PC-3 (cell line): Measurements from ENCODE around the gene MAN2A2. TPM values are rescaled to one million over a fixed set of nuclear protein-coding genes. Genes with fewer than 3 reads are reported as not detected.

Source experiments
- ATAC-seq: fragments of 200-7000 bp; cut with Tn5 transposase; 2 replicates; pipeline ENCODE4 v1.9.1; 2020; ENCODE audit warnings: mild to moderate bottlenecking, moderate library complexity
- BruUV-seq: library from RNA; stranded (reverse); fragments of 400-500 nt; replicated peaks from 2 replicates; lab custom pipeline; 2021; lab: Mats Ljungman, UMichigan
- CTCF ChIA-PET: fragments of 300-600 bp; sonication (Branson Sonifier 250); formaldehyde crosslinking; loops from one replicate; lab custom pipeline; 2022; ENCODE audit warnings: antibody characterized with exemption; lab: Charles Lee
- POLR2A ChIA-PET: fragments of 300-600 bp; sonication (Branson Sonifier 250); formaldehyde crosslinking; loops from one replicate; lab custom pipeline; 2022; ENCODE audit warnings: antibody characterized with exemption; ENCODE audit not compliant: unreplicated experiment; lab: Charles Lee
- DNase-seq: peaks from one replicate; pipeline ENCODE4 v3.0.0-alpha.2; 2015
- H2AFZ ChIP-seq: fragments of 300-600 bp; sonication (generic); 2 replicates; pipeline ENCODE4 v1.6.0; 2016; ENCODE audit warnings: antibody characterized with exemption, low read length
- H3F3A ChIP-seq: fragments of 300-600 bp; sonication (generic); one replicate; pipeline ENCODE4 v1.6.0; 2017; ENCODE audit warnings: antibody characterized with exemption, low read length, control low read depth, mild to moderate bottlenecking; ENCODE audit not compliant: unreplicated experiment
- H3K27ac ChIP-seq: fragments of 300-600 bp; sonication (generic); 2 replicates; pipeline ENCODE4 v1.5.1; 2016; ENCODE audit warnings: mild to moderate bottlenecking, low read length
- H3K27me3 ChIP-seq: fragments of 300-600 bp; sonication (generic); 2 replicates; pipeline ENCODE4 v1.6.1; 2016; ENCODE audit warnings: low read length, mixed read lengths
- H3K36me3 ChIP-seq: fragments of 300-600 bp; sonication (generic); 2 replicates; pipeline ENCODE4 v1.6.1; 2016; ENCODE audit warnings: low read depth, mixed run types, low read length, mixed read lengths
- H3K4me1 ChIP-seq: fragments of 300-600 bp; sonication (generic); 2 replicates; pipeline ENCODE4 v1.5.1; 2016; ENCODE audit warnings: low read length; ENCODE audit not compliant: insufficient read depth
- H3K4me2 ChIP-seq: fragments of 300-600 bp; sonication (generic); 2 replicates; pipeline ENCODE4 v1.6.0; 2016; ENCODE audit warnings: low read length
- H3K4me3 ChIP-seq: fragments of 300-600 bp; sonication (generic); 2 replicates; pipeline ENCODE4 v1.5.1; 2016; ENCODE audit warnings: mild to moderate bottlenecking, low read length, mixed read lengths
- H3K79me2 ChIP-seq: fragments of 300-600 bp; sonication (generic); 2 replicates; pipeline ENCODE4 v1.6.1; 2017; ENCODE audit warnings: low read length, mixed read lengths
- H3K9ac ChIP-seq: fragments of 300-600 bp; sonication (generic); 2 replicates; pipeline ENCODE4 v1.6.0; 2016; ENCODE audit warnings: mild to moderate bottlenecking, low read length
- H3K9me2 ChIP-seq: fragments of 300-600 bp; sonication (generic); replicated peaks from 2 replicates; pipeline ENCODE4 v1.6.1; 2016; ENCODE audit warnings: mixed run types, low read length, mixed read lengths
- H3K9me3 ChIP-seq: fragments of 300-600 bp; sonication (generic); 2 replicates; pipeline ENCODE4 v1.6.1; 2016; ENCODE audit warnings: low read length, mixed read lengths
- H4K20me1 ChIP-seq: fragments of 300-600 bp; sonication (generic); 2 replicates; pipeline ENCODE4 v1.6.1; 2016; ENCODE audit warnings: low read length, mixed read lengths
- EZH2 ChIP-seq: fragments of 300-600 bp; sonication (generic); IDR thresholded peaks from one replicate; pipeline ENCODE4 v1.6.1; 2017; ENCODE audit warnings: antibody characterized with exemption, mild to moderate bottlenecking, low read length; ENCODE audit not compliant: unreplicated experiment
- EZH2phosphoT487 ChIP-seq: fragments of 300-600 bp; sonication (generic); IDR thresholded peaks from 2 replicates; pipeline ENCODE4 v1.6.1; 2018; ENCODE audit warnings: mild to moderate bottlenecking, antibody characterized with exemption, low read length, borderline replicate concordance
- intact Hi-C: fragments of 100-400 bp; cut with micrococcal nuclease; formaldehyde crosslinking; loops from 2 replicates; pipeline ENCODE4 v1.9.0; 2023
- total RNA-seq: library from RNA; depleted of rRNA; stranded (reverse); fragments of >200 nt; gene quantifications from 2 replicates; pipeline ENCODE4 v1.2.3, GENCODE V29; 2014
- TF ChIP-seq, protein P1 (sequence below): fragments of 300-600 bp; sonication (generic); conservative IDR thresholded peaks from 2 replicates; pipeline ENCODE4 v1.5.1; 2017; ENCODE audit warnings: antibody characterized with exemption, low read depth, mild to moderate bottlenecking, low read length

The MAN2A2 gene
- total RNA-seq, 1 experiment from 2014 or later = 19.8 TPM

DNA sequence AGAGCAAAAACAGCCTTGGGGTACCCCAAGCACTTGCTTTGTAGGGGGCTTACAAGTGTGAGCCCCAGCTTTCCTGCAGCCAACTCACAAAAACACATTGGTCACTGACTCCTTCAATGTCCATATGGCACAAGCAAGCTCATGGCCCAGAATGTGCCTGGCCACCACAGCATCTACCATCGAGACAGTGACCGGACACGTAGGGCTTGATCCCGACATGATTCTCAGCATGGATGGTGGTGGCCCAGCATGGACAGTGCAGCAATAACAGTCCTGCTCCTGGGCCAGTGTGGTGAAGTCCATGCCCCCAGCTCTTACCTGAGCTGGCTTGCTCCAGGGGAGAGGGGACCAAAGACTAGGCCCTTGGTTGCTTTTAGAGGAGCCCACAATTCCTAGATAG, 37.9 kb downstream of the MAN2A2 start:
- Histone ChIP-seq H3K4me3 (no peak overlapping the region), H3K27ac (no peak overlapping the region), H3K9me2 (no peaks in the 10 kb centered on the region), H3K79me2 (peaks cover 11% of the 10 kb centered on the region), H3K9me3 (no peaks in the 10 kb centered on the region), H3K4me1 (peaks cover 10% of the 10 kb centered on the region), H3K27me3 (no peaks in the 10 kb centered on the region), H2AFZ (no peak overlapping the region), H3F3A (no peaks in the 10 kb centered on the region), H3K36me3 (peaks cover 26% of the 10 kb centered on the region; the same call in 1 of the 2 replicates), H3K4me2 (no peak overlapping the region), H4K20me1 (no peaks in the 10 kb centered on the region), H3K9ac (no peak overlapping the region)
- BruUV-seq = no TSS peak
- no peak for DNase-seq
- intact Hi-C loops = no loop called here
- ChIA-PET CTCF (no interaction called here), POLR2A (no interaction called here)
- no peak for ATAC-seq
- TF ChIP-seq, protein P1, sequence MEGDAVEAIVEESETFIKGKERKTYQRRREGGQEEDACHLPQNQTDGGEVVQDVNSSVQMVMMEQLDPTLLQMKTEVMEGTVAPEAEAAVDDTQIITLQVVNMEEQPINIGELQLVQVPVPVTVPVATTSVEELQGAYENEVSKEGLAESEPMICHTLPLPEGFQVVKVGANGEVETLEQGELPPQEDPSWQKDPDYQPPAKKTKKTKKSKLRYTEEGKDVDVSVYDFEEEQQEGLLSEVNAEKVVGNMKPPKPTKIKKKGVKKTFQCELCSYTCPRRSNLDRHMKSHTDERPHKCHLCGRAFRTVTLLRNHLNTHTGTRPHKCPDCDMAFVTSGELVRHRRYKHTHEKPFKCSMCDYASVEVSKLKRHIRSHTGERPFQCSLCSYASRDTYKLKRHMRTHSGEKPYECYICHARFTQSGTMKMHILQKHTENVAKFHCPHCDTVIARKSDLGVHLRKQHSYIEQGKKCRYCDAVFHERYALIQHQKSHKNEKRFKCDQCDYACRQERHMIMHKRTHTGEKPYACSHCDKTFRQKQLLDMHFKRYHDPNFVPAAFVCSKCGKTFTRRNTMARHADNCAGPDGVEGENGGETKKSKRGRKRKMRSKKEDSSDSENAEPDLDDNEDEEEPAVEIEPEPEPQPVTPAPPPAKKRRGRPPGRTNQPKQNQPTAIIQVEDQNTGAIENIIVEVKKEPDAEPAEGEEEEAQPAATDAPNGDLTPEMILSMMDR = no peak
- TF ChIP-seq EZH2 (no peak), EZH2phosphoT487 (no peak)

DNA sequence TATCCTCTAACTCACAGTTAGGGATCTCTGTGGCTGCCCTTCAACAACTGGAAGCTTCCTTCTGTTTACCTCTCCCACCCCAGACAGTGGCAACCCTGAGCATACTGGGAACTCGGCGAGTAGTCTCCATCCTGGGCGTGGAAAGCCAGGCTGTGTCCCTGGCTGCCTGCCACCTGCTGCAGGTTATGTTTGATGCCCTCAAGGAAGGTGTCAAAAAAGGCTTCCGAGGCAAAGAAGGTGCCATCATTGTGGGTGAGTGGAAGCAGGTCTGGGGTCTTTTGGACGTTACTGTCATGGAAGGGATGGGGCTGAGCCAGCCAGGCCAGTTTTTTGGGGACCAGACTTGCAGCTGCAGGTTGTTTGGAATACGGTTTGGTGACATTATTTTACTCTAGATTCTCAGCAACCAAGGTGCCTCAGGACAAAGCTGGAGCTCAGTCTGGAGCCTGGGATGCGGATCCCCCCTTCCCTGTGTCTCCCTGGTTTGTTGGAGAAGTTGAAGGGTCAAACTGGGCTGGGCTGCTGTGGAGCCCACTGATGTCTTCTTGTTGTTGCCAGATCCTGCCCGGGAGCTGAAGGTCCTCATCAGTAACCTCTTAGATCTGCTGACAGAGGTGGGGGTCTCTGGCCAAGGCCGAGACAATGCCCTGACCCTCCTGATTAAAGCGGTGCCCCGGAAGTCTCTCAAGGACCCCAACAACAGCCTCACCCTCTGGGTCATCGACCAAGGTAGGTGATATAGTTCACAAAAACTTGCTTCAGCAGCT, 39.4 kb downstream of the MAN2A2 start:
- Histone ChIP-seq H3K79me2 (no peaks in the 10 kb centered on the region), H3K4me2 (no peak overlapping the region), H3K4me3 (no peak overlapping the region), H3K27ac (no peak overlapping the region), H3K4me1 (no peaks in the 10 kb centered on the region), H3K9ac (no peak overlapping the region), H3F3A (no peaks in the 10 kb centered on the region), H3K36me3 (peaks cover 36% of the 10 kb centered on the region), H4K20me1 (no peaks in the 10 kb centered on the region), H3K9me3 (no peaks in the 10 kb centered on the region), H3K9me2 (no peaks in the 10 kb centered on the region), H2AFZ (no peak overlapping the region), H3K27me3 (no peaks in the 10 kb centered on the region)
- intact Hi-C loops = no loop called here
- ChIA-PET CTCF (no interaction called here), POLR2A (no interaction called here)
- TF ChIP-seq EZH2 = no peak
- no TSS peak for BruUV-seq
- ATAC-seq (no peak), DNase-seq (no peak)

DNA sequence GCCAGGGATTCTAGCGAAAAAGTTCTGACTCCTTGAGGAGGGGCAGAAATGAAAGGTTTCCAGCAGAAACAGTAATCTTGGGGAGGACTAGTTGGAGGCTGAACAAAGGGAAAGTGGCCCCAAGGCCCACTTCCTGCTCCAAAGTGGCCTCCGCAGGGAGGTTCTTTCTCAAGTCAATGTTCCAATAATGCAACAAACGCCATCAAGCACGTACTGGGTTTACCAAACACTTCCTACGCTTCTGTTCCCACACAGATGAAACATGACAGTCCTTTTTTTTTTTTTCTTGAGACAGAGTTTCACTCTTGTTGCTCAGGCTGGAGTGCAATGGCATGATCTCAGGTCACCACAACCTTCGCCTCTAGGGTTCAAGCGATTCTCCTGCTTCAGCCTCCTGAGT, 42.0 kb downstream of the MAN2A2 start:
- Histone ChIP-seq H3K9ac (no peak overlapping the region), H3K9me2 (no peaks in the 10 kb centered on the region), H4K20me1 (no peaks in the 10 kb centered on the region), H3F3A (no peaks in the 10 kb centered on the region), H3K36me3 (peaks cover 33% of the 10 kb centered on the region), H3K27ac (no peak overlapping the region), H3K4me3 (no peak overlapping the region), H3K4me1 (peaks cover 11% of the 10 kb centered on the region), H2AFZ (no peak overlapping the region), H3K4me2 (no peak overlapping the region), H3K9me3 (no peaks in the 10 kb centered on the region), H3K79me2 (no peaks in the 10 kb centered on the region), H3K27me3 (no peaks in the 10 kb centered on the region)
- POLR2A ChIA-PET = no interaction called here
- DNase-seq (no peak), ATAC-seq (no peak)
- CTCF ChIA-PET = no interaction called here
- TF ChIP-seq EZH2 (no peak), EZH2phosphoT487 (no peak)
- TF ChIP-seq, protein P1 = no peak
- intact Hi-C loops = no loop called here
- no TSS peak for BruUV-seq
